ENCODE results near the gene PAPSS2.

- TF ChIP-seq, protein P1, sequence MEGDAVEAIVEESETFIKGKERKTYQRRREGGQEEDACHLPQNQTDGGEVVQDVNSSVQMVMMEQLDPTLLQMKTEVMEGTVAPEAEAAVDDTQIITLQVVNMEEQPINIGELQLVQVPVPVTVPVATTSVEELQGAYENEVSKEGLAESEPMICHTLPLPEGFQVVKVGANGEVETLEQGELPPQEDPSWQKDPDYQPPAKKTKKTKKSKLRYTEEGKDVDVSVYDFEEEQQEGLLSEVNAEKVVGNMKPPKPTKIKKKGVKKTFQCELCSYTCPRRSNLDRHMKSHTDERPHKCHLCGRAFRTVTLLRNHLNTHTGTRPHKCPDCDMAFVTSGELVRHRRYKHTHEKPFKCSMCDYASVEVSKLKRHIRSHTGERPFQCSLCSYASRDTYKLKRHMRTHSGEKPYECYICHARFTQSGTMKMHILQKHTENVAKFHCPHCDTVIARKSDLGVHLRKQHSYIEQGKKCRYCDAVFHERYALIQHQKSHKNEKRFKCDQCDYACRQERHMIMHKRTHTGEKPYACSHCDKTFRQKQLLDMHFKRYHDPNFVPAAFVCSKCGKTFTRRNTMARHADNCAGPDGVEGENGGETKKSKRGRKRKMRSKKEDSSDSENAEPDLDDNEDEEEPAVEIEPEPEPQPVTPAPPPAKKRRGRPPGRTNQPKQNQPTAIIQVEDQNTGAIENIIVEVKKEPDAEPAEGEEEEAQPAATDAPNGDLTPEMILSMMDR (conservative IDR thresholded peaks at IDR 0.05; ENCODE audit: low read length): no peak
- no peak for TF ChIP-seq EZH2phosphoT487 (IDR thresholded peaks at IDR 0.05; ENCODE audit: borderline replicate concordance, low read depth, low read length)
These were observed 126.7 kb downstream of the PAPSS2 start for GRCh38 chr10:87786421-87786820.
